Spleen (tissue), 7 donors: ENCODE results near the gene TMED4.

Experiments used
- POLR2A ChIP-seq, 3 donors: fragments of 450-650 bp; IDR thresholded peaks; one replicate each; pipeline ENCODE4 v1.5.1; 2017; ENCODE audit warnings: antibody characterized with exemption in 3 of 3, mild to moderate bottlenecking in 1 of 3
- TF ChIP-seq, protein P1 (sequence below), 11 experiments: fragments of 200-600 bp in 7 of 11; fragments of 450-650 bp in 4 of 11; sonication (generic) in 4 of 11; IDR thresholded peaks in 8 of 11; conservative IDR thresholded peaks in 3 of 11; 1 replicate in 7 of 11; 2 replicates in 4 of 11; pipeline versions ENCODE4 v1.4.0 to v1.8.0; 2016 to 2021; ENCODE audit warnings: antibody characterized with exemption in 11 of 11, inconsistent platforms in 4 of 11, mild to moderate bottlenecking in 1 of 11
- donor health status: DM: no; HTN: no; CAD: no; lungs with moderate emphysema.
- donor health status: DM: no; HTN: no; CAD: no.
- donor health status: DM: no; HTN: no; CAD: no.

DNA sequence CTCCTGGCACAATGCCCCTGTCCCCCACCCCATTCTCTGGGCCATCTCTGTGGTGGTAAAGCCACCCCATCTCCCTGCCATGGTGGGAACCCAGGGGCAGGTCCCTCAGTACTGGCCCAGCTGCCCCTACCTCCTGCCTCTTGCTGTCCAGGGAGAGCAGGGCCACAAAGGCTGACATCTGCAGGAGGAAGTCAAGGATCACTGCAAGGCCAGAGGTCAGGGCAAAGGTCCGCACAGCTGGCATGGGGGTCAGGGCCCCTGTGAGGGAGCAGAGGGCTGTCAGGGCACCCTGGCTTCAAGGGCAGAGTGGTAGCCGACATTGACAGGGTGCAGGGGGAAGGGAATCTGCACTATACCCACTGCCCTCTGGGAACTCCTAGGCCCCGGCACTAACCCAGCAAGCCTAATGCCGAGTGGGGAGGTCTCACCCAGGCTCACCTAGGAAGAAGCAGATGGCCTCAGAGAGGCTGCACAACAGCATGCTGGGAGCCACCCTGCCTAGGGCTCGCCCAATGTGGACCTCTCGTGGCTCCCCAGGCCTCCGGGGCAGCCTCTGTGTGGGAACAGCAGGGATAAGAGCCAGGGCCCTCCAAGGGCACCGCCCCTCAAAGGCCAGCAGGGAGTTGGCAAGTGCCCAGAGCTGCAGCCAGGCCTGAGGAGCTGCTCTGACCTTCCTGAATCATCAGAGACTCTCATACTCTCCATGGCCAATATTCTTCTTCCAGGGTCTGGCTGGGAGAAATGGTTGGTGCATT is 48.6 kb downstream of the TMED4 start:
- TF ChIP-seq, protein P1, sequence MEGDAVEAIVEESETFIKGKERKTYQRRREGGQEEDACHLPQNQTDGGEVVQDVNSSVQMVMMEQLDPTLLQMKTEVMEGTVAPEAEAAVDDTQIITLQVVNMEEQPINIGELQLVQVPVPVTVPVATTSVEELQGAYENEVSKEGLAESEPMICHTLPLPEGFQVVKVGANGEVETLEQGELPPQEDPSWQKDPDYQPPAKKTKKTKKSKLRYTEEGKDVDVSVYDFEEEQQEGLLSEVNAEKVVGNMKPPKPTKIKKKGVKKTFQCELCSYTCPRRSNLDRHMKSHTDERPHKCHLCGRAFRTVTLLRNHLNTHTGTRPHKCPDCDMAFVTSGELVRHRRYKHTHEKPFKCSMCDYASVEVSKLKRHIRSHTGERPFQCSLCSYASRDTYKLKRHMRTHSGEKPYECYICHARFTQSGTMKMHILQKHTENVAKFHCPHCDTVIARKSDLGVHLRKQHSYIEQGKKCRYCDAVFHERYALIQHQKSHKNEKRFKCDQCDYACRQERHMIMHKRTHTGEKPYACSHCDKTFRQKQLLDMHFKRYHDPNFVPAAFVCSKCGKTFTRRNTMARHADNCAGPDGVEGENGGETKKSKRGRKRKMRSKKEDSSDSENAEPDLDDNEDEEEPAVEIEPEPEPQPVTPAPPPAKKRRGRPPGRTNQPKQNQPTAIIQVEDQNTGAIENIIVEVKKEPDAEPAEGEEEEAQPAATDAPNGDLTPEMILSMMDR (IDR thresholded peaks at IDR 0.05 in 8 of 11, conservative IDR thresholded peaks at IDR 0.05 in 3 of 11), result no peak
- no peak for TF ChIP-seq POLR2A (IDR thresholded peaks at IDR 0.05)
